ENCODE data around the gene WWOX. TPM values are rescaled to one million over a fixed set of nuclear protein-coding genes. Genes with fewer than 3 reads are reported as not detected.

Gene WWOX
- total and polyA plus RNA-seq, 2 of the 13 experiments (the other 11 are each of a cell fraction or from before 2014, with no cell fraction given): 9.1 to 37.4 TPM

DNA sequence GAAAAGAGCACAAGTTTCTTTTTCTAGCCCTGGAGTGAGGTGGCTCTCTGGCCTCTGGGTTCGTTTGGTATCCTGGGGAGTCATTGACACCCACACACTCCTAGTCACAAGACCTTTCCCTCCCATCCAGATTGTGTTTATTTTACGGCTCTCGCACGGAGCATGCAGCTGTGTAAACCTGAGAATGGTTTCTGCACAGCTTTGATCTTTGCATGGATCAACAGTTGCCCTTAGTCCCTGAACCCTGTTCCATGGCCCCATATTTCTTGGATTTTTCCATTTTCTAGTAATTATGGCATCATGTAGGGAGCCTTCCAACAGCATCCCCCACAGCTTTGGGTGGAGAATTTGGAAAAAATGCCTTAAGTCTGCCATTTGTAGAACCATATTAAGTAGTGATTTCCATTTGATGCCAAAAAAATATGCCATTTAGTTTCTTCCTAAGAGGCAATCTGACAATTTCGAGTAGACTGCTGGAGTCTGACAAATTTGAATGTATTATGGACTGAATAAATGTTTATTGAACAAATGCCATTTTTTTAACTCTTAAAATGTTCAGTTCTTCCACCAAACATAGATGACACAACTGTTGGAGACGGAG is 197.7 kb downstream of the WWOX start (continued):
- TF ChIP-seq, protein P1, sequence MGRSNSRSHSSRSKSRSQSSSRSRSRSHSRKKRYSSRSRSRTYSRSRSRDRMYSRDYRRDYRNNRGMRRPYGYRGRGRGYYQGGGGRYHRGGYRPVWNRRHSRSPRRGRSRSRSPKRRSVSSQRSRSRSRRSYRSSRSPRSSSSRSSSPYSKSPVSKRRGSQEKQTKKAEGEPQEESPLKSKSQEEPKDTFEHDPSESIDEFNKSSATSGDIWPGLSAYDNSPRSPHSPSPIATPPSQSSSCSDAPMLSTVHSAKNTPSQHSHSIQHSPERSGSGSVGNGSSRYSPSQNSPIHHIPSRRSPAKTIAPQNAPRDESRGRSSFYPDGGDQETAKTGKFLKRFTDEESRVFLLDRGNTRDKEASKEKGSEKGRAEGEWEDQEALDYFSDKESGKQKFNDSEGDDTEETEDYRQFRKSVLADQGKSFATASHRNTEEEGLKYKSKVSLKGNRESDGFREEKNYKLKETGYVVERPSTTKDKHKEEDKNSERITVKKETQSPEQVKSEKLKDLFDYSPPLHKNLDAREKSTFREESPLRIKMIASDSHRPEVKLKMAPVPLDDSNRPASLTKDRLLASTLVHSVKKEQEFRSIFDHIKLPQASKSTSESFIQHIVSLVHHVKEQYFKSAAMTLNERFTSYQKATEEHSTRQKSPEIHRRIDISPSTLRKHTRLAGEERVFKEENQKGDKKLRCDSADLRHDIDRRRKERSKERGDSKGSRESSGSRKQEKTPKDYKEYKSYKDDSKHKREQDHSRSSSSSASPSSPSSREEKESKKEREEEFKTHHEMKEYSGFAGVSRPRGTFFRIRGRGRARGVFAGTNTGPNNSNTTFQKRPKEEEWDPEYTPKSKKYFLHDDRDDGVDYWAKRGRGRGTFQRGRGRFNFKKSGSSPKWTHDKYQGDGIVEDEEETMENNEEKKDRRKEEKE (IDR thresholded peaks at IDR 0.05): no peak
- TF ChIP-seq IRX3 (CRISPR knock-in tag; IDR thresholded peaks at IDR 0.05; ENCODE audit: borderline replicate concordance, low read depth) (no peak; the same call in 1 of the 2 replicates), DNMT1 (CRISPR knock-in tag; IDR thresholded peaks at IDR 0.05) (0 out of 2 replicates have a peak, but pooled peaks have one; percentile 38), HMGA1 (CRISPR knock-in tag; conservative IDR thresholded peaks at IDR 0.05) (no peak), HNF4G (IDR thresholded peaks at IDR 0.05; ENCODE audit: borderline replicate concordance, low read depth, low read length) (peak; percentile 98), HNF4G (CRISPR knock-in tag; IDR thresholded peaks at IDR 0.05; ENCODE audit: borderline replicate concordance, low read depth) (peak; percentile 97), ATF7-NPFF (CRISPR knock-in tag; IDR thresholded peaks at IDR 0.05; ENCODE audit: low read depth) (peak; percentile 84), ZMAT3 (CRISPR knock-in tag; conservative IDR thresholded peaks at IDR 0.05) (peak; percentile 97), ZNF709 (CRISPR knock-in tag; IDR thresholded peaks at IDR 0.05) (0 out of 2 replicates have a peak, but pooled peaks have one; percentile 54), HOXA3 (CRISPR knock-in tag; IDR thresholded peaks at IDR 0.05) (peak; percentile 97), NFE2L1 (CRISPR knock-in tag; IDR thresholded peaks at IDR 0.05; ENCODE audit: borderline replicate concordance) (no peak), ELF4 (CRISPR knock-in tag; IDR thresholded peaks at IDR 0.05; ENCODE audit: borderline replicate concordance) (no peak), HES4 (CRISPR knock-in tag; IDR thresholded peaks at IDR 0.05; ENCODE audit: borderline replicate concordance) (no peak)
- TF ChIP-seq, protein P2, sequence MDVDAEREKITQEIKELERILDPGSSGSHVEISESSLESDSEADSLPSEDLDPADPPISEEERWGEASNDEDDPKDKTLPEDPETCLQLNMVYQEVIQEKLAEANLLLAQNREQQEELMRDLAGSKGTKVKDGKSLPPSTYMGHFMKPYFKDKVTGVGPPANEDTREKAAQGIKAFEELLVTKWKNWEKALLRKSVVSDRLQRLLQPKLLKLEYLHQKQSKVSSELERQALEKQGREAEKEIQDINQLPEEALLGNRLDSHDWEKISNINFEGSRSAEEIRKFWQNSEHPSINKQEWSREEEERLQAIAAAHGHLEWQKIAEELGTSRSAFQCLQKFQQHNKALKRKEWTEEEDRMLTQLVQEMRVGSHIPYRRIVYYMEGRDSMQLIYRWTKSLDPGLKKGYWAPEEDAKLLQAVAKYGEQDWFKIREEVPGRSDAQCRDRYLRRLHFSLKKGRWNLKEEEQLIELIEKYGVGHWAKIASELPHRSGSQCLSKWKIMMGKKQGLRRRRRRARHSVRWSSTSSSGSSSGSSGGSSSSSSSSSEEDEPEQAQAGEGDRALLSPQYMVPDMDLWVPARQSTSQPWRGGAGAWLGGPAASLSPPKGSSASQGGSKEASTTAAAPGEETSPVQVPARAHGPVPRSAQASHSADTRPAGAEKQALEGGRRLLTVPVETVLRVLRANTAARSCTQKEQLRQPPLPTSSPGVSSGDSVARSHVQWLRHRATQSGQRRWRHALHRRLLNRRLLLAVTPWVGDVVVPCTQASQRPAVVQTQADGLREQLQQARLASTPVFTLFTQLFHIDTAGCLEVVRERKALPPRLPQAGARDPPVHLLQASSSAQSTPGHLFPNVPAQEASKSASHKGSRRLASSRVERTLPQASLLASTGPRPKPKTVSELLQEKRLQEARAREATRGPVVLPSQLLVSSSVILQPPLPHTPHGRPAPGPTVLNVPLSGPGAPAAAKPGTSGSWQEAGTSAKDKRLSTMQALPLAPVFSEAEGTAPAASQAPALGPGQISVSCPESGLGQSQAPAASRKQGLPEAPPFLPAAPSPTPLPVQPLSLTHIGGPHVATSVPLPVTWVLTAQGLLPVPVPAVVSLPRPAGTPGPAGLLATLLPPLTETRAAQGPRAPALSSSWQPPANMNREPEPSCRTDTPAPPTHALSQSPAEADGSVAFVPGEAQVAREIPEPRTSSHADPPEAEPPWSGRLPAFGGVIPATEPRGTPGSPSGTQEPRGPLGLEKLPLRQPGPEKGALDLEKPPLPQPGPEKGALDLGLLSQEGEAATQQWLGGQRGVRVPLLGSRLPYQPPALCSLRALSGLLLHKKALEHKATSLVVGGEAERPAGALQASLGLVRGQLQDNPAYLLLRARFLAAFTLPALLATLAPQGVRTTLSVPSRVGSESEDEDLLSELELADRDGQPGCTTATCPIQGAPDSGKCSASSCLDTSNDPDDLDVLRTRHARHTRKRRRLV (CRISPR knock-in tag; IDR thresholded peaks at IDR 0.05): peak; percentile 79; the same call in 1 of the 2 replicates
- TF ChIP-seq, protein P3, sequence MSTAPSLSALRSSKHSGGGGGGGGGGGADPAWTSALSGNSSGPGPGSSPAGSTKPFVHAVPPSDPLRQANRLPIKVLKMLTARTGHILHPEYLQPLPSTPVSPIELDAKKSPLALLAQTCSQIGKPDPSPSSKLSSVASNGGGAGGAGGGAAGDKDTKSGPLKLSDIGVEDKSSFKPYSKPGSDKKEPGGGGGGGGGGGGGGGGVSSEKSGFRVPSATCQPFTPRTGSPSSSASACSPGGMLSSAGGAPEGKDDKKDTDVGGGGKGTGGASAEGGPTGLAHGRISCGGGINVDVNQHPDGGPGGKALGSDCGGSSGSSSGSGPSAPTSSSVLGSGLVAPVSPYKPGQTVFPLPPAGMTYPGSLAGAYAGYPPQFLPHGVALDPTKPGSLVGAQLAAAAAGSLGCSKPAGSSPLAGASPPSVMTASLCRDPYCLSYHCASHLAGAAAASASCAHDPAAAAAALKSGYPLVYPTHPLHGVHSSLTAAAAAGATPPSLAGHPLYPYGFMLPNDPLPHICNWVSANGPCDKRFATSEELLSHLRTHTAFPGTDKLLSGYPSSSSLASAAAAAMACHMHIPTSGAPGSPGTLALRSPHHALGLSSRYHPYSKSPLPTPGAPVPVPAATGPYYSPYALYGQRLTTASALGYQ (CRISPR knock-in tag; IDR thresholded peaks at IDR 0.05): peak; percentile 99
- TF ChIP-seq, protein P4, sequence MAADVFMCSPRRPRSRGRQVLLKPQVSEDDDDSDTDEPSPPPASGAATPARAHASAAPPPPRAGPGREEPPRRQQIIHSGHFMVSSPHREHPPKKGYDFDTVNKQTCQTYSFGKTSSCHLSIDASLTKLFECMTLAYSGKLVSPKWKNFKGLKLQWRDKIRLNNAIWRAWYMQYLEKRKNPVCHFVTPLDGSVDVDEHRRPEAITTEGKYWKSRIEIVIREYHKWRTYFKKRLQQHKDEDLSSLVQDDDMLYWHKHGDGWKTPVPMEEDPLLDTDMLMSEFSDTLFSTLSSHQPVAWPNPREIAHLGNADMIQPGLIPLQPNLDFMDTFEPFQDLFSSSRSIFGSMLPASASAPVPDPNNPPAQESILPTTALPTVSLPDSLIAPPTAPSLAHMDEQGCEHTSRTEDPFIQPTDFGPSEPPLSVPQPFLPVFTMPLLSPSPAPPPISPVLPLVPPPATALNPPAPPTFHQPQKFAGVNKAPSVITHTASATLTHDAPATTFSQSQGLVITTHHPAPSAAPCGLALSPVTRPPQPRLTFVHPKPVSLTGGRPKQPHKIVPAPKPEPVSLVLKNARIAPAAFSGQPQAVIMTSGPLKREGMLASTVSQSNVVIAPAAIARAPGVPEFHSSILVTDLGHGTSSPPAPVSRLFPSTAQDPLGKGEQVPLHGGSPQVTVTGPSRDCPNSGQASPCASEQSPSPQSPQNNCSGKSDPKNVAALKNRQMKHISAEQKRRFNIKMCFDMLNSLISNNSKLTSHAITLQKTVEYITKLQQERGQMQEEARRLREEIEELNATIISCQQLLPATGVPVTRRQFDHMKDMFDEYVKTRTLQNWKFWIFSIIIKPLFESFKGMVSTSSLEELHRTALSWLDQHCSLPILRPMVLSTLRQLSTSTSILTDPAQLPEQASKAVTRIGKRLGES (CRISPR knock-in tag; IDR thresholded peaks at IDR 0.05; ENCODE audit: borderline replicate concordance): peak; percentile 91; the same call in 1 of the 2 replicates
